Liver (tissue), 3 donors: ENCODE results near the gene PEAR1.

ENCODE experiments used
- FOXA1 ChIP-seq: IDR thresholded peaks from 2 replicates; pipeline ENCODE4 v1.6.1; 2016; ENCODE audit warnings: antibody characterized with exemption
- JUND ChIP-seq, 2 donors: IDR thresholded peaks; 2 replicates each; pipeline ENCODE4 v1.6.1; 2016; ENCODE audit warnings: antibody characterized with exemption in 2 of 2
- TAF1 ChIP-seq: conservative IDR thresholded peaks from 2 replicates; pipeline ENCODE4 v1.6.1; 2016; ENCODE audit warnings: antibody characterized with exemption, mild to moderate bottlenecking
- YY1 ChIP-seq: IDR thresholded peaks from 2 replicates; pipeline ENCODE4 v1.6.1; 2016; ENCODE audit warnings: antibody characterized with exemption, mild to moderate bottlenecking
- TF ChIP-seq, protein P1 (sequence below): fragments of 150-350 bp; IDR thresholded peaks from 2 replicates; pipeline ENCODE4 v1.5.1; 2017; ENCODE audit warnings: improper control_type of control experiment, low read depth, low read length; ENCODE audit not compliant: missing input control
- TF ChIP-seq, protein P2 (sequence below): IDR thresholded peaks from 2 replicates; pipeline ENCODE4 v1.6.1; 2016; ENCODE audit warnings: antibody characterized with exemption
- donor health status: healthy.
- donor health status: healthy.

GRCh38 chr1:156876281-156876680 is 17.2 kb upstream of the PEAR1 start:
- TF ChIP-seq, protein P1, sequence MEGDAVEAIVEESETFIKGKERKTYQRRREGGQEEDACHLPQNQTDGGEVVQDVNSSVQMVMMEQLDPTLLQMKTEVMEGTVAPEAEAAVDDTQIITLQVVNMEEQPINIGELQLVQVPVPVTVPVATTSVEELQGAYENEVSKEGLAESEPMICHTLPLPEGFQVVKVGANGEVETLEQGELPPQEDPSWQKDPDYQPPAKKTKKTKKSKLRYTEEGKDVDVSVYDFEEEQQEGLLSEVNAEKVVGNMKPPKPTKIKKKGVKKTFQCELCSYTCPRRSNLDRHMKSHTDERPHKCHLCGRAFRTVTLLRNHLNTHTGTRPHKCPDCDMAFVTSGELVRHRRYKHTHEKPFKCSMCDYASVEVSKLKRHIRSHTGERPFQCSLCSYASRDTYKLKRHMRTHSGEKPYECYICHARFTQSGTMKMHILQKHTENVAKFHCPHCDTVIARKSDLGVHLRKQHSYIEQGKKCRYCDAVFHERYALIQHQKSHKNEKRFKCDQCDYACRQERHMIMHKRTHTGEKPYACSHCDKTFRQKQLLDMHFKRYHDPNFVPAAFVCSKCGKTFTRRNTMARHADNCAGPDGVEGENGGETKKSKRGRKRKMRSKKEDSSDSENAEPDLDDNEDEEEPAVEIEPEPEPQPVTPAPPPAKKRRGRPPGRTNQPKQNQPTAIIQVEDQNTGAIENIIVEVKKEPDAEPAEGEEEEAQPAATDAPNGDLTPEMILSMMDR = no peak
- TF ChIP-seq, protein P2, sequence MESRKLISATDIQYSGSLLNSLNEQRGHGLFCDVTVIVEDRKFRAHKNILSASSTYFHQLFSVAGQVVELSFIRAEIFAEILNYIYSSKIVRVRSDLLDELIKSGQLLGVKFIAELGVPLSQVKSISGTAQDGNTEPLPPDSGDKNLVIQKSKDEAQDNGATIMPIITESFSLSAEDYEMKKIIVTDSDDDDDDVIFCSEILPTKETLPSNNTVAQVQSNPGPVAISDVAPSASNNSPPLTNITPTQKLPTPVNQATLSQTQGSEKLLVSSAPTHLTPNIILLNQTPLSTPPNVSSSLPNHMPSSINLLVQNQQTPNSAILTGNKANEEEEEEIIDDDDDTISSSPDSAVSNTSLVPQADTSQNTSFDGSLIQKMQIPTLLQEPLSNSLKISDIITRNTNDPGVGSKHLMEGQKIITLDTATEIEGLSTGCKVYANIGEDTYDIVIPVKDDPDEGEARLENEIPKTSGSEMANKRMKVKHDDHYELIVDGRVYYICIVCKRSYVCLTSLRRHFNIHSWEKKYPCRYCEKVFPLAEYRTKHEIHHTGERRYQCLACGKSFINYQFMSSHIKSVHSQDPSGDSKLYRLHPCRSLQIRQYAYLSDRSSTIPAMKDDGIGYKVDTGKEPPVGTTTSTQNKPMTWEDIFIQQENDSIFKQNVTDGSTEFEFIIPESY = no peak
- no peak for TF ChIP-seq YY1
- no peak for TF ChIP-seq TAF1
- TF ChIP-seq JUND (IDR thresholded peaks at IDR 0.05) = no peak
- no peak for TF ChIP-seq FOXA1
